HG03378 (cell line): ENCODE results near the gene DUSP10.

Experiments
- ATAC-seq: cut with Tn5 transposase; IDR thresholded peaks from one replicate; pipeline ENCODE4 v1.9.1; 2021; ENCODE audit warnings: mild to moderate bottlenecking, moderate library complexity; ENCODE audit not compliant: unreplicated experiment

DUSP10 gene

GRCh38 chr1:221715321-221716169, 26.3 kb downstream of the DUSP10 start:
- no peak for ATAC-seq

DNA sequence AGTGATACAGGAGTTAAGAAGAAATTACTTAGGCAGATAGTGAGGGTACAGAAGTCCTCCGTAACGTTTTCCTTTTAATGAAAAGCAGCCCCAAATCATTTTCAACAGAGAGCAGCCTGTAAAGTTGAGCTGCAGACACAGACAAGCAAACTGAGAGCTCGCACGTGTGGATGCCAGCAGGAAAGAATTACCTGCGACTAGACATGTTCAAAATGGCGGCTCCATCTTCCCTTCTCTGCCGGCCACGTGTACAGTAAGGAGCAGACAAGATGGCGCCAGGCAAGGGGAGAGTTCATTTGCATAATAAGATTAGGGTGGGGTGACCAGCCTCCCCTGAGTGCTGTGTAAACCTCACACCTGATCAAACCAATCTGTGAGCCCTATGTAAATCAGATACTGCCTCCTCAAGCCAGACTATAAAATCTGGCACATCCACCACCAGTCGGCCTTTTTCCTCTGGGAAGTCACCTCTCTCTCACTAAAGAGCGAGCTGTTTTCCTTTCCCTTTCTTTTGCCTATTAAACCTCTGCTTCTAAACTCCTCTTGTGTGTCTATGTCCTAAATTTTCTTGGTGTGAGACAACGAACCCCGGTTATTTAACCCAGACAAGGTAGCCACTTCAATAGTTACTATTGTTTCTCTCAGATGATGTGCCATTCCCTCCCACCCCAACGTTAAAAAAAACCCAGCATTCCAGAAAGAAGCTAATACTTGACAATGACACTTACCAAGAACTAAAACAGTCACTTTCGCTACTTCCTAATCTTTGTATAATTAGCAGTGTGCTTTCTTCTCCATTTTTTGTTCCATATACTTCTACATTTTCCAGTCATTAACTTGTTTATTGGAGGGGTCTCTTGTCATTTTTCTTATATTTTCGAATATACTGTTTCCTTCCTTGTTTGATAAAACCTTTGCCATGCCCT, 27.4 kb downstream of the DUSP10 start:
- no peak for ATAC-seq

DNA sequence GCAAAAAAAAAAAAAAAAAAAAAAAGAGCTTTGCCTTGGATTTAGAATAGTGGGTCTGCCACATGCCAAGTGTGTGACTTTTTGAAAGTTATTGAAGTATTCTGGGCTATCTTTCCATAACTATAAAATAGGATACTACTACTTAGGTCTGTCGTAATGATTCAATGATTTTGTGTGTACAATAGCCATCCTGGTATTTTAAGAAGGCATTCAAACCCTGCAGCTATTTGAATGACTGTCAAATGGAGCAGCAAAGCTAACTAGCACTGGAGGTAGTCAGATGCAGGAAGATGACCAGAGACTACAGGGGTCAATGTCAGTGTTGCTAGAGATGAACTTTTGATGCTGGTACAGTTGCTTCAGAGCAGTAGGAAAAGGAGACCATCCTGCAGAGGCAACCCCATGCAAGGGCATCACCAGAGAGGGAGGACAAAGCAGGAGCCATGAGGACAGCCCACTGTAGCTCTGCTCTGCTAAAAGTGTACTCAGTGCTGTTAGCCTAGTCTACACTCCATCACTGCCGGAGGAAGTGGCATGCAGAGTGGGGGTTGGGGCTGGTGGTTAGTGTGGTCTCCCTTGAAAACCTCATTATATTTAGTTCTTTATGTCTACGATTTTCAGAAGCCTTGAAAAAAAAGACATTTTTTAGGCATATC, 29.0 kb downstream of the DUSP10 start:
- ATAC-seq: peak; percentile 50

DNA sequence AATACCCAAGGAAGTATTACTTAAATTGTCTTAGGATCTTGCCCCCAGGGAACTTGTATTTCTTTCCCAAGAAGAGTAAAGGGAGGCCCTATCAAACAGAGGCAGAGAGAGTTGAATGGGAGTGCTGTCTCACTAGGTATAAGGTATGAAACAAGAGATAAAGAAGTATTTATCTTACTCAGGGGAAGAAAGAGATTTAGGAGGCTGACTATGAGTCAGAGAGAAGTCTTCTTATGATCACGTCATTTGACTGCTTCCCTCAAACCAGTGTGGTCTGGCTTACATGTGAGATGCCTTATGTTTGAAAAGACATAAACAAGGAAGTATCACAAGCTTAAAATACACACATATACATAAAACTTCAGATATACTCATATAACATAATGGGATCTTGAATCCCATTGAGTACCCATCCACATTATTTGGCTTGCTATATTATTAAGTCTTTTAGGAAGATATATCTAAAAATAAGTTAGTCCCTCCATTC, 29.6 kb downstream of the DUSP10 start:
- ATAC-seq: peak; percentile 51

GRCh38 chr1:221711656-221712055, 30.2 kb downstream of the DUSP10 start:
- no peak for ATAC-seq

- ATAC-seq: no peak
These were observed 30.8 kb downstream of the DUSP10 start for GRCh38 chr1:221711063-221711577.

DNA sequence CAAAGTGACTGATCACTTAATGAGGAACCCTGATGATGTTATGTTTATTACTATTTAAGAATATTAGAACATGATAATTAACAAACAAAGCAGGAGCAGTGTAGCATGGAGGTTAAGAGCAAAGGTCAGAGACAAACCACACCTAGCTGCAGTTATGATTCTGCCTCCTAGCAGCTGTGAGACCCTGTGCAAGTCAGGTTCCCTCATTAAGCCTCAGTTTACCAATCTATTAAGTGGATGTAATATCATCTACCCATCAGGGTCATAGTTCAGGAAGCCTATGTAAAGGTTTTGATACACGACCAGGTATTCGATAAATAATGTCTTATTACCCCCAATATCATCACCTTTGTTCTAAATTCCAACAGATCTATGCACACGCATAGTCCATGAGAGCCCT, 32.0 kb downstream of the DUSP10 start:
- ATAC-seq: no peak

DNA sequence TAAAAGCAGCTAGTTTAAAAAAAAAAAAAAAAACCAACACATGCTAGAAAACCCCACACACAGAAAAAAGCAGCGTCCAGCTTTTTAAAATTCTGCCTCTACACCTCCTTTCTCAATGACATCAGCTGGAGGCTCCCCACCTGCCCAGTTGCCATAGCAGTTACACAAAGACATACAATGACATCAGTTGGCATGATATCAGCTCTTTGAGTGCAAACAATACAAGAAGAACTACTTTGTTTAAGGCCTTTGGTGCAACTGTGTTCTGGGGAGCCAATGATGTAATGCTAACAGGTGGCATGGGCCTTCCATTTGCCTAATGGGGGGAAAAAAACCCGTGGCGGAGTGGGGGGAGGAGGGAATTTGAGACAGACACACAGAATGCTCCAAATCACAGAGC, 32.9 kb downstream of the DUSP10 start:
- ATAC-seq: peak; percentile 33

- ATAC-seq: peak; percentile 73
These were observed 33.8 kb downstream of the DUSP10 start for GRCh38 chr1:221708076-221708571.

GRCh38 chr1:221706876-221707582, 34.9 kb downstream of the DUSP10 start:
- no peak for ATAC-seq

DNA sequence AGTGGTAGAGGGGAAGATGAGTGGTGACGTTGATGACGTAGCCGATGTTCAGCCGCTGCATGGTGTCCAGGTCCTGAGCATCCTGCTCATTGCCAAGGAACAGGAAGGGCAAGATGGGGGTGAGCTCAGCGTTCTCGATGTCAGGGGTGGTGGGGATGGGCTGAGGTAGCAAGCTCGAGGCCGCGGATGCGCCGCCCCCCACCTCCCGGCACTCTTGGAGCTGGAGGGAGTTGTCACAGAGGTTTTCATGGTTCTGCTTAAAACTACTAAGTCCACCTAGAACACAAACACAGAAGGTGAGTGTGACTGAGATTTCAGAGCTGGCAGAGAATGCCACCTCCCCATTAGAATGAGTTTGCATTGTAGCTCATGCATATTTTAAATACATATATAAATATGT, 35.7 kb downstream of the DUSP10 start:
- no peak for ATAC-seq

GRCh38 chr1:221704306-221704705, 37.6 kb downstream of the DUSP10 start:
- ATAC-seq: no peak

GRCh38 chr1:221701570-221702186, 40.2 kb downstream of the DUSP10 start:
- no peak for ATAC-seq

GRCh38 chr1:221700948-221701347, 40.9 kb downstream of the DUSP10 start:
- no peak for ATAC-seq

- no peak for ATAC-seq
These were observed 41.4 kb downstream of the DUSP10 start for GRCh38 chr1:221700536-221700935.

GRCh38 chr1:221699978-221700519, 41.8 kb downstream of the DUSP10 start:
- ATAC-seq: no peak

GRCh38 chr1:221699577-221699976, 42.3 kb downstream of the DUSP10 start:
- ATAC-seq: no peak

DNA sequence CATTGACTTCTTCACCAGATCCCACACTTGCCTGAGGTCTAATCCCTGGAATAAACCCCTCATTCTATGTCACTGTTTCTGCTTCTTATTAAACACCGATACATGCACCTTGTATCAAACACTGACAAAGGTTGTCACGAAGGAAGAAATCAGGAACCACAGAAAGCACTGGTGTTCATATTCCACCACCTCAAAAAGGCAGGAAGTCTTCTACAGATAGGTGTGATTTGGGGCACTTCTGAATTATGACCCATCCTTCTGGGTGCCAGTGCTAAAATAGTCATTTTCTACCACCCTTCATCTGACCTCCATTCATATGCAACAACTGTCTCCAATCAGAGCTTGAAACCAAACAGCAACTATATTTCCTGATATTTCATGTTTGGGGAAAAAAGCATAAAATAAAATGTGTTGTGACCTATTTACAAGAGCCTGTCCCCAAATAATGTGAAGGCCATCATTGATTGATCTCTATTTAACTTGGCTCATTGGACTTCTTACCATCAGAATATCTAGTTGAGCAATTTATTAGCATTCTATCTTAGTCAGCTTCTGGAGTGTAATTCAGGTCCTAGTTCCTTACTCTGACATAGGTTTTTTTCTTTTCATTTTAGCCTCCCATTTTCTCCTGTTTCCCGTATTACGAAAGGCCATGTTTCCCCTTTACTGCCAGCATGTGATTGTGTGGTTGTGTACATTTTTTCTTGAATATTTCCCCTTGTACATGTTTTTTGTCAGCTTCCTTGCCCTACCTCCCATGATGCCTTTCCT, 43.1 kb downstream of the DUSP10 start:
- ATAC-seq: no peak
